HG02642 (cell line): Measurements from ENCODE around the gene OPRL1.

Experiments used
- ATAC-seq: cut with Tn5 transposase; IDR thresholded peaks from one replicate; pipeline ENCODE4 v1.9.1; 2021; ENCODE audit warnings: mild to moderate bottlenecking; ENCODE audit not compliant: unreplicated experiment, poor library complexity

The OPRL1 gene

DNA sequence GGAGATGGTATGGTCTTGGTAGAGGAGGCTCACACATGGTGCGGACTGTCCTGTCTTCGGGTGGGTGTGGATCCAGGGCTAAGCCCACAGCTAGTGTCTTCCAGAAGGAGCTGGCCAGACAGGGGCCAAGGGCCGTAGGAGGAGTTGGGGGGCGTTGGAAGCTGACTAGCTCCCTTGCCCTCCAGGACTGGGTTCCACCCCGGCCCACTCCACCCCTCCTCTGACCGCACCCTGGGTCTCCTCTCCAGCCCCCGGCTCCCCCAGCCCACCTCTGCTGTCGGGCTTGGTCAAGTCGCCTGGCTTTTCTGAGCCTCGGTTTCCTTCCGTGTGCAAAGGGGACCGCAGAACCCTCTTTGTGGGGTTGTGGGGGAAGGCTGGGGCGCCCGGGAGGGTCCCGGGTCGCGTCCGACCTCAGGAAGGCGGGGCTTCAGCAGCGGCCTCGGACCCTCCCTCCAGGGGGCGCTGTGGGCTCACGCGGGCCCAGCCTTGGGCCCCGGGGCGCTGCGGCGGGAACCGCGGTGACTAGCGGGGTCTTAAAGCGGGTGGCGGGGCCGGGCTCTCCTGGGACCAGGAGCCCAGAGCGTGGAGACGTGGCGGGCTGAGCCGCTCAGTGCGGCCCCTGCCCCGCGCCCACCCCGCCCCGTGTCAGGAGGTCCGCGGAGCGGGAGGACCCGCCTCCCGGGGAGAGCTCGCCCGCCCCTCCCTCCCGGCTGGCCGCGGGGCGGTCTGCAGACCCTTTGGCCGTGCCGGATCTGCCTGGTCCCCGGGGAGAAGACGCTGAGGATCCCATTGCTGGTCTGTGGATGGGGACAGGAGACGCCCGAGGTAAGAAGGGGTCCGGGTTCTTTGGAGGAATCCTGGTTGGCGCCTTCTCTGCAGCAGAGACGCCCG lies 22.1 kb downstream of the OPRL1 start:
- ATAC-seq = no peak

DNA sequence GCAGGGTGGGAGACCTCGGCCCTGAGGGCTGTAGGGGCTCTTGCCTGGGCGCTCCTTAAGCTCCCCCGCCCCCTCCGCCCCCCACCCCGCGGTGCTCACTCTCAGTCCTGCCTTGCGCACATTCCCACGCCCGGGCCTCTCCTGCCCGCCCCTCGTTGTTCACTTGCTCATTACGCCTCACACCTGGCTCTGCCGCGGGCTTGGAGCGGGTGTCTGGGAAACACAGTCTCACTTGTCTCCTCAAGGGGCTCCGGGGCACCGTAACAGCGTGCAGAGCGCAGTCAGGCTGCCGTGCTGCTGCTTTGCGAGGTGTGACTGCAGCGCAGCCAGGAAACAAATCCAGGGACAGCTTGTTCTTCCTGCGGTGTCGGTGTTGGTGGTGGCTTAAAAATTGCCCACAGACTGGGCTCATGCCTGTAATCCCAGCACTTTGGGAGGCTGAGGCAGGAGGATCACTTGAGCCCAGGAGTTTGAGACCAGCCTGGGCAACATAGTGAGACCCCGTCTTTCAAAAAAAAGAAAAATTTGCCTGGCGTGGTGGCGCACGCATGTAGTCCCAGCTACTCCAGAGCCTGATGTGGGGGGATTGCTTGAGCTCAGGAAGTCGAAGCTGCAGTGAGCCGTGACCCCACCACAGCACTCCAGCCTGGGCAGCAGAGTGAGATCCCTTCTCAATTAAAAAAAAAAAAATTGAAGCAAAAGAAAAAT lies 22.9 kb downstream of the OPRL1 start:
- ATAC-seq = no peak

DNA sequence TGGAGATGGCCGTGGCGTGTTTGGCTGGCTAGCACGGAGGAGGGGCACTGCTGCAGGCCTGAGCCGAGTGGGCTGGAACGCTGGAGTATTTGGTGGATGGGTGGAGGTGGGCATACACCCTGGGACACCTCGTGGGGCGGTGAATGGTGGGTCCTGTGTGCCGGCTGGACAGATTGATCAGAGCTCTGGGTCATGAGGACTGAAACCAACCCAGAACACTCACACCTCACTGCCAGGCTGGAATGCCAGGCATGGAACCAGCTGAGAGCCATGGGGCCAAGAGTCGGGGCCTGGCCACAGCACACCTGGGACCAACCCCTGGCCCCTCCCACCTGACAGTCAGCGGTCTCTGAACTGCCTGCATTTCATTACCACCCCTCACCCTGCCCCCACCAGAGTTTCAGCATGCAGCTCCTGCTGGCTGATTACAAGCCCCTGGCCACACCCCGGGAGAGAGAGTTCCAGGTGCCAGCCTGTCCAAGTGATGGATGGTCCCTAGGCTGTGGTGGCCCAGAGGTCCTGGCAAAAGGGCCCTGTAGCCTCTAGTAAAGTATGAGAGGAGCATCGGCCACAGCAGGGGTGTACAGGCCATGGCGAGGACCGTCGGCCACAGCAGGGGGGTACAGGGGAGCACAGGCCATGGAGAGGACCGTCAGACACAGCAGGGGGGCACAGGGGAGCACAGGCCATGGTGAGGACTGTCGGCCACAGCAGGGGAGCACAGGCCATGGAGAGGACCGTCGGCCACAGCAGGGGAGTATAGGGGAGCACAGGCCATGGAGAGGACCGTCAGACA lies 24.2 kb downstream of the OPRL1 start:
- ATAC-seq = no peak

DNA sequence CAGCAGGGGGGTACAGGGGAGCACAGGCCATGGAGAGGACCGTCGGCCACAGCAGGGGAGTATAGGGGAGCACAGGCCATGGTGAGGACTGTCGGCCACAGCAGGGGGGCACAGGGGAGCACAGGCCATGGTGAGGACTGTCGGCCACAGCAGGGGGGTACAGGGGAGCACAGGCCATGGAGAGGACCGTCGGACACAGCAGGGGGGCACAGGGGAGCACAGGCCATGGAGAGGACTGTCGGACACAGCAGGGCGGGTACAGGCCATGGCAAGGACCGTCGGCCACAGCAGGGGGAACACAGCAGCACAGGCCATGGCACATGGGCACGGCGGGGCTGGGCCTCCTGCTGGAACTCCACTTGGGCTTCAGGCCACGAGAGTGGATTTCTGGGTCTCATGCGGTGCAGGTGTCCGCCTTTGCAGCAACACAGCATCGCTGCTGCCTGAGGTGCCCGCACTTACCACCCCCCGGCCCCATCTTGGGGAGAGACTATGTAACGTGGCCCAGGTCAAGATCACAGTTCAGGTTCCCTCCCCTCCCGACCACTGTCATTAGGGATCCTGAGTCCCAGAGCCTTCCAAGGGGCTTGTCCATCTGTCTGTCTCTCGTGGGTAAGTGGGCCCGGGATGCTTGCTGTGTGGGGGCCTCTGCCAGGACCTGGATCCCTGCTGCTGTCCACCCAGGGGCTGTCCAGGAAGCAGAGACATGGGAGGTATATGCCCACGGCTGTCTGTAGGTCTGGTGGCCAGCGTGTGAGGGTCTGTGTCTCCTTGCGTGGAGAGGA lies 25.0 kb downstream of the OPRL1 start:
- ATAC-seq = no peak

DNA sequence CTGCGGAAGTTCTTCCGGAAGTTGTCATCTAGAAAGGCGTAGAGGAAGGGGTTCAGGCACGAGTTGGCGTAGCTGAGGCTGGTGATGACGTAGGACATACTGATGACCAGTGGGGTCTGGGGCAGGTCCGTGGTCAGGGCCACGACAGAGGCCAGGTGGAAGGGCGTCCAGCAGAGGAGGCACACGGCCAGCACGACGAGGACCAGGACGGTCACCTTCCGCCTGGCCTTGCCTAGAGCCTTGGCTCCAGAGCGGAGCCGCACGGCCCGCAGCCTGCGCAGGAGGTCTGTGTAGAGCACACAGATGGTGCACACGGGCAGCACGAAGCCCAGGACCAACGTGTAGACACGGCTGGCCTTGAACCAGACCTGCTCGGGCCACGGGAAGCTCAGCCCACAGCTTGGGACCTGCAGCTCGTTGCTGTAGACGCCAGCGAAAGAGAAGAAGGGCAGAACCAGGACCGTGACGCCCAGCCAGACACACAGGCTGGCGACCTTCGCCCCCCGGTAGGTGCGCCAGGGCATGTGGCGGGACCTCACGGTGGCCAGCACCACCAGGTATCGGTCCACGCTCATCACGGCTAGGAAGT lies 26.1 kb downstream of the OPRL1 start:
- no peak for ATAC-seq

DNA sequence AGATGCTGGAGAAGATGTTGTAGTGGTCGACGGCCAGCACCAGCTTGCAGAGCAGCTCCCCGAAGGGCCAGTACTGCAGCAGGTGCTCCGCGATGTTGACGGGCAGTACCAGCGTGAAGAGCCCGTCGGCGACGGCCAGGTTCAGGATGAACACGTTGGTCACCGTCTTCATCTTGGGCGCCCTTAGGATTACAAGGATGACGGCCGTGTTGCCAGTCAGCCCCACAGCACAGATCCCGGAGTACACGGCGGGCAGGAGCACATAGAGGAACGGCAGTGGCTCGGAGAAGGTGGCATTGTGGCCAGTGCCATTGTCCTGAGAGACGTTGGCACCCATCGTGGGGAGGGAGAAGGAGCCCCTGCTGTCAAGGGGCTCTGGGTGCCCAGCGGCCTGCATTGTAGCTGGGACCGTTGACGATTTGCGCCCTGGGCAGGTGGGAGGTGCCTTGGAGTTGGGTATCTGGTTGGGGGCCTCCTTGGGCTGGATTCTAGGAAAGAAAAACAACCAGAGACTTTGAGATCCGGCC lies 26.6 kb downstream of the OPRL1 start:
- ATAC-seq = no peak

DNA sequence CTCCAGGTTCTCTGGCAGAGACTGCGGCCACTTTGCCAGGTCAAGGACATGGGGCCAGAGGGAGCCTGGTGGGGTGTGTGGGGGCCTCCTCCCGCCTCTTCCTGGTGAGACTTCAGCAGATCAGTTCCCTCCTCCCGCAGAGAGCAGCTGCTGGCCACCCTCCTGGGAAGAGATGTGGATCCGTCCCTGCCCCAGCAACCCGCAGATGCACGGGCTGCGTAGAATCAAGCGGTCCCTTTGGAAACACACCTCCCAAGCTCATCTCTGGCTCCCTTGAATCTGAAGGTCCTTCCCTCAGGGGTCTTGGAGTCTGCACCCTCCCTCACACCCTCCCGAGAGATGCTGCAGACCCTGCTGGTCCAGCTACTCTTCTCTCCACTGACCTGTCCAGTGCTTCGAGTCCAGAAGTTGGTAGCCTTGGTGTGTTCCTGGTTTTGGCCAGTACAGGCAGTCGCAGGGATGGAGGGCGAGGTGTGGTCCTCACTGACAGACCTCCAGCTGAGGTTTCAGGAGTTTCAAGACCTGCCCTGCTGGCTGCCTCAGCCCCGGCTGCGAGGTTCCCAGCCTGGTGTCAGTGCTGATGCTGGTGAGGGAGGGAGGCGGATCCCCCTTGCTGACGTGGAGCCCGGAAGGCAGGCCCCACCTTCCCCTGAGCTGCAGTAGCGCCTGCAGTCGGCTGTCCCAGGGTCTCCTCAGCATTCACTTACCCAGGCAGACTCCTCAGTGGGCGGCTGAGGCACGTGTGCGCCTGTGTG lies 27.3 kb downstream of the OPRL1 start, which contains the start of gene NPBWR2:
NPBWR2 (minus strand) TSS at position 585 of the 755 bp plus-strand sequence. CDS start 734 bp downstream, outside the sequence.
- ATAC-seq = no peak

DNA sequence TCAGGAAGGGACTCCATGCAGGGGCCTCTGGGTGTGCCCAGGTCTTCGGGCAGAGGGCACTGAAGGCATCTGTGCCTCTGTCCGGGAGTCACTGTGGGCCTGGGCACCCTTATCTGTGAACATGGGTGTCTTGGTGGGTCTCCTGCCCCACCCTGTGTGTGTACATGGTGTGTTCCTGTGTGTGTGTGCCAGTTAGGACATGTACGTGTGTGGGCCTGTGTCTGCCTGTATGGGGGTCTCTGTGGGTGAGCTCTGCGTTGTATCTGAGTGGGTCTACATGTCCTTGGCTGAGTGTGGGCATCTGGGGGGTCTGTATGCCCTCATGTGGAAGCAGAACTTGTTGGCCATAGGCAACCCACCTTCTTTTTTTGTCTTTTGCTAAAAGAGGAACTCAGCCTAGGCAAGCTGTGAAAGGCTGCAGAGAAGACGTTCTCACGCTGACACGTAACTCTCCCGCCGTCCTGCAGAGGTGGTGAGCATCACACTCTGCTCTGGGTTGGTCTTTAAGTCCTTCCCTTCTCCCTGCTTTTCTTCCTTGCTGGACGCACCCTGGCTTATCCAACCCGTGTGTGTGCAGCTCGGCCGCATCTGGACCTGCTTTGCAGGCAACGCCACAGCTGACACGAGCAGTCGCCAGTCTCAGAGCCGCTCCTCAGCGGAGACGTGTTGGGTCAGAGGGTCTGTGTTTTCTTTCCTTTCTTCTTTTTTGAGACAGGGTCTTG lies 28.0 kb downstream of the OPRL1 start:
- ATAC-seq = no peak

DNA sequence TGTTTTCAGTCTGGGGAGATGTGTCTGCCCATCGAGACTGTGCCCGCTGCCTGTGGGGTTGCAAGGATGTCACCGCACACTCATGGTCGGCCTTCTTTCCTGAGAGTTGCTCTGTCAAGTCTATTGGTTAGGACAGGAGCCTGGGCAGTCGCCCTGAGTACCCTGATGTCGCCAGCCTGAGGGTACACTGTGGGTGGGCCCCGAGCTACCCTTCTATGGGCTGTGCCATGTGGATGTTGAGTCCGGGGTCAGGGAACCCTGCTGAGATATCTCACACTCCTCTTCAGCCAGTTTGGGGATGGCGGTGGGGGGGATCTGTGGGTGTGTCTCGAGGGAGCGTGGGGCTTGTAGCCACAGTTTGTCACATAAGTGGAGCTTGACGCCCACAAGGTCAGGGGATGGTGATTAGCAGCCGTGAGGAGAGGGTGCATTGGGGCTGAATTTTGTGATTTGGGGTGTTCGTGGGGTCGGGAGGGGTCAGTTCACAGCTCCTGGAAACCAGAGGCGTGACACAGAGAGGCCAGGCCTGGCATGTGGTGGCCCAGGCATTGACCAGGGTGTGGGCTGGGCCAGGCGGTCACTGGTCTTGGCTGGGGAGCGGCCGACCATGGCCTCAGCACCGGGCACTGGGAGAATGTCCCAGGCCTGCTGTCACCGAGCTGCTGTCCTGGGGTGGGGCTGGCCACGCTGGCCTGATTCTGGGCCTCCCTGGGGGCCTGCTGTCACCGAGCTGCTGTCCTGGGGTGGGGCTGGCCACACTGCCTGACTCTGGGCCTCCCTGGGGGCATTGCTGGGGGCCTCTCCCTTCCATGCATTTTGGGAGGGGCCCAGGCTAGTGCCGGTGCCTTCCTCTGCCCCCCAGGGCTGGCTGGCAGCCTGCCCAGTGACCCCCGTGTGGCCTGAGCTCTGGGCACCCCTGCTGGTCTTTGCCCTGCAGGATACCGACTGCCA lies 29.1 kb downstream of the OPRL1 start:
- no peak for ATAC-seq

DNA sequence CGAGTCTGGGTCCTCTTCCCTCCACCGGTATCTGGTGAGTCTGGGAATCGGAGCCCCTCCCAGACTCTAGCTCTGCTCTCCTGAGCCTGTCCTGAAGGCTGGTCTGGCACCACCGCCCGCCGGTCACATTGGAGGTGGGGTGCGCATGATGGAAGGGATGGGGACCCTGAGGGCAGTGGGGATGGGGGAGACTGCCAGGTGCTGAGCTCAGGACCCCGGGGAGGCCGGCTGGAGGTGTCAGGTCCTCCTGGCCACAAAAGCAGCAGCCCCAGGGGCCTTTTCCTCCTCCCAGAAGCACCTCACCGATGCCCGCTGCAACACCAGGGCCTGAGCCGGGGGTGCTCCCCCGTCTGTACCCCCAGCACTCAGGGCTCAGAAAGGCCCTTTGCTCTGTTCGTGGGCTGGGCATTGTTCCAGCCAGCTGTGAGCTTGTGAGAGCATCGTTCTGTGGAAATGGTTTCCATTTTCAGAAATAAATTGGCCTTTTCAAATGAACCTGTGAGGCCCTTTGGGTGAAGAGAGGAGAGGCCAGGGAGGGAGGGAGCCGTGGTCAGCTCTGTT lies 30.0 kb downstream of the OPRL1 start:
- no peak for ATAC-seq

DNA sequence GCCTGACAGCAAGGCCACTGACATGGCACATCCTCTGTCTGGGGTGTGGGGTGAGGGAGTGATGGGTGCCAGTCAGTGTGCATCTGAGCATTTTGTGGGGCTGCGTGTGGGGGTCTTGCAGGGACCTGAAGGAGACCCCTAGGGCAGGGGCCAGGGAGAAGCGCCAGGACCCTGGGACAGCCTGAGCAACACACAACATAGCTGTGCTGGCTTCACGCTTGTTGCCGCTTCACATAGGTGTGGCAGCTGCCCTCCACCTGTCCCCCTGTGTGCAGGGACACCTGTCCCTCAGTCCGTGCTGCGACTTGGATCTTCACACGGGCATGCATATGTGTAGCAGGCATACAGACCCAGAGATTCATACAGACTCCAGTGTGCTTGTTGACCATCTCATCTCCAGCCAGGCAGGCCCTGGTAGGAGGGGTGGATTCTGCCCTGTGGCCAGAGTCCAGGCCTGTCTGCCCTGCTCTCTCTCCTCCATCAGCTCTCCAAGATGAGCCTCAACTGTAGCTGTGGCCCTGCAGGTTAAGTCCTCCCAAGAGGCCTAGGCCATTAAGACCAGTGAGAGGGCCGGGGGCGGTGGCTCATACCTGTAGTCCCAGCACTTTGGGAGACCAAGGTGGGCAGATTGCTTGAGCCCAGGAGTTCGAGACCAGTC lies 30.7 kb downstream of the OPRL1 start:
- ATAC-seq = no peak

DNA sequence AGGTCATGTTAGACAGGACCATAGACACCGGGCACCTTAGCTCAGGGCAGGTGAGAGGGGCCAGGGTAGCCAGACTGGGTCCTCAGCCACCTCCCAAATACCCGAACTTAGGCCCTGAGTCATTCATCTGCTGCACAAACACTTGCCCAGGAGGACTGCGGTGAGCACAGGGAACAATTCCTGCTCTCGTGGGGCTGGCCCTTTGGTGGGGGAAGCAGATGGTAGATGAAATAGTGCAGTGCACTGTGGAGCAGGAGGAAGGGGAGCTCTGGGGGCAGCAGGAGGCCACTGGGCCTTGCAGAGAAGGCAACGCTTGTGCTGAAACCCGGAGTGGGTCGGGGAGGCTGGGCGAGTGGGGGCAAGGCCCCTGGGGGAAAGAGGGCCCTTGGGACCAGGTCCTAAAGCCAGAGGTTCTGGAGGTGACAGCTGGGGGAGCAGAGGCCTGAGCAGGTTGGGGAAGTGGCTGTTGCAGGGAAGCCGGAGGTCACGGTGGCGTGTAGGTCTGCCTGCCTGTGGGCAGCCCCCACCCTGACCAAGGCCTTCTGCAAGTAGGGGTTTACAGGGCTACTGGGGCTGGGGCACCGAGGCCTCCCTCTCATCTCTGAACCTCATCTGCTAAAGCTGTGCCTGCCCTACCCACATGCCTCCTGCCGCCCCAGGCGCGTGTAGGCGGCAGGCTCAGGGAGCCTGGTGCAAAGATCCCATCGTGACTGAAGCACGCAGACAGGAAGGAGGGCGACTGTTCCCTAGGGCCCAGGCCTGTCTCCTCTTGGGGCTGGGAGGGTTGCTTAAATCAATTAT lies 32.2 kb downstream of the OPRL1 start:
- no peak for ATAC-seq

DNA sequence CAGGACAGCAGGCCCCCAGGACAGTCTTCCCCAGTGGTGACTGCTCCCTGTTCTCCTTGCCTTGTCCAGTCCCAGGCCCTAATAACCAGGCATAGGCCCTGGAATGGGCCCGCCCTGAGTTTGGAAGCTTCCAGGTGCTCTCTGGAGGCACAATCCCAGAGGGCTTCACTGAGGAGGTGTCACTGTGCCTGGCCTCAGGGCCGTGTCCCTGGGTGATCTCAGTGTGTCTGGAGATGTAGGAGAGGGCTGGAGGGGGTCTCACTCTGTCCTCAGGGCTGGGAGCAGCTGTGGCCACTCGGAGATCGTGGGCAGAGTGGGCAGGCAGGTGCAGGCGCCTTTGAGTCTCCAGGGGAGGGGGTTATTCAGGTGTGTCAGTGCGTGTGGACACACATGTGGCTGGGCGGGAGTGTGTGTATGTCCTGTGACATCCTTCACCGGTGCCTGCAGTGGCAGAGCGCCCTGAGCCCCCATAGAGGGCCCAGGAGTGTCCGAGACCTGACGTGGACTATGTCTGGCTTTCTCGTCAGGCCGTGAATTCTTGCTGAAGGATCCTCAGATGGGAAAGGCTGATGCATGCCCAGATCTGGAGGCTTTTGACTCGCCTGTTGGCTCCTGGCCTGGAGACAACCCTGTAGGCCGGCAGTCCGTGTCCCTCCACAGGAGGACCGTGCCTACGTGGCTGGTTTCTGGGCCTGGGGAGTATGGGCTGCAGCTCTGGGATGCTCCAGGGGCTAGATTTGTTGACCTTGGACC lies 33.0 kb downstream of the OPRL1 start:
- no peak for ATAC-seq

DNA sequence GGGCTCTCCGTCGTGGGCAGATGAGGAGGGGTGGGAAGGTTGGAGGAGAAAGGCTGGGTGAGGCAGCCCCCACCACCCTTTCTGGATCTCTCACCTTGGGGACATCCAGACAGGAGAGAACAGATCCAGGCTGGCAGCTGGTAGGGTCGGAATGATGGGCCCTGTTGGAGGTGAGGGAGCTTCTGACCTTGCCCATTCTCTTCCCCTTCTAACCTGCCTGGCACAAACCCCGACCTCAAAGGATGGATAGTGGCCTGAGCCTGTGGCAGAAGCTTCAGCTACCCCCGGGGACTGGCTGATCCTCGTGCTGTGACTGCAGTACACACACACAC lies 33.5 kb downstream of the OPRL1 start:
- ATAC-seq = no peak
